KMS-11 (cell line): ENCODE data around the gene ADM2.

Source experiments
- H2AFZ ChIP-seq: fragments of 200-600 bp; sonication (generic); 2 replicates; pipeline ENCODE4 v1.6.1; 2016; ENCODE audit warnings: antibody characterized with exemption, mixed run types, low read depth
- H3K27ac ChIP-seq: fragments of 200-600 bp; sonication (generic); 2 replicates; pipeline ENCODE4 v1.6.1; 2016; ENCODE audit warnings: mild to moderate bottlenecking, mixed run types
- H3K27me3 ChIP-seq: fragments of 200-600 bp; sonication (generic); 2 replicates; pipeline ENCODE4 v1.6.1; 2017; ENCODE audit warnings: mild to moderate bottlenecking, low read depth, mixed run types, moderate library complexity; ENCODE audit not compliant: insufficient read depth
- H3K36me3 ChIP-seq: fragments of 200-600 bp; sonication (generic); 2 replicates; pipeline ENCODE4 v1.6.1; 2017; ENCODE audit warnings: mild to moderate bottlenecking, mixed run types; ENCODE audit not compliant: insufficient read depth
- H3K4me1 ChIP-seq: fragments of 200-600 bp; sonication (generic); 2 replicates; pipeline ENCODE4 v1.6.1; 2016; ENCODE audit warnings: mild to moderate bottlenecking, low read depth, mixed run types; ENCODE audit not compliant: poor library complexity, severe bottlenecking
- H3K4me2 ChIP-seq: fragments of 200-600 bp; sonication (generic); 2 replicates; pipeline ENCODE4 v1.7.0; 2016; ENCODE audit warnings: mild to moderate bottlenecking, mixed run types
- H3K4me3 ChIP-seq: fragments of 200-600 bp; sonication (generic); IDR thresholded peaks from 2 replicates; pipeline ENCODE4 v1.6.1; 2017; ENCODE audit warnings: low read depth, low read length, mixed read lengths; ENCODE audit not compliant: insufficient read depth
- H3K79me2 ChIP-seq: fragments of 200-600 bp; sonication (generic); 2 replicates; pipeline ENCODE4 v1.6.1; 2016; ENCODE audit warnings: low read depth, mixed run types; ENCODE audit not compliant: insufficient read depth
- H3K9ac ChIP-seq: fragments of 200-600 bp; sonication (generic); 2 replicates; pipeline ENCODE4 v1.6.1; 2016; ENCODE audit warnings: mild to moderate bottlenecking, mixed run types
- H4K20me1 ChIP-seq: fragments of 200-600 bp; sonication (generic); 2 replicates; pipeline ENCODE4 v1.6.1; 2016; ENCODE audit warnings: mild to moderate bottlenecking, mixed run types; ENCODE audit not compliant: insufficient read depth
- TF ChIP-seq, protein P1 (sequence below): fragments of 200-600 bp; sonication (generic); conservative IDR thresholded peaks from 2 replicates; pipeline ENCODE4 v1.6.1; 2017; ENCODE audit warnings: low read depth, mild to moderate bottlenecking, antibody characterized with exemption, low read length, moderate library complexity, mixed read lengths

Gene ADM2

GRCh38 chr22:50464451-50464850 lies 16.9 kb upstream of the ADM2 start:
- Histone ChIP-seq H3K36me3 (no peaks in the 10 kb centered on the region), H3K27me3 (no peaks in the 10 kb centered on the region), H3K79me2 (peaks cover 11% of the 10 kb centered on the region; the same call in 1 of the 2 replicates), H3K4me1 (peaks cover 18% of the 10 kb centered on the region), H4K20me1 (no peaks in the 10 kb centered on the region), H3K4me2 (no peak overlapping the region), H3K9ac (no peak overlapping the region), H2AFZ (no peak overlapping the region), H3K27ac (no peak overlapping the region), H3K4me3 (no peak overlapping the region)
- TF ChIP-seq, protein P1, sequence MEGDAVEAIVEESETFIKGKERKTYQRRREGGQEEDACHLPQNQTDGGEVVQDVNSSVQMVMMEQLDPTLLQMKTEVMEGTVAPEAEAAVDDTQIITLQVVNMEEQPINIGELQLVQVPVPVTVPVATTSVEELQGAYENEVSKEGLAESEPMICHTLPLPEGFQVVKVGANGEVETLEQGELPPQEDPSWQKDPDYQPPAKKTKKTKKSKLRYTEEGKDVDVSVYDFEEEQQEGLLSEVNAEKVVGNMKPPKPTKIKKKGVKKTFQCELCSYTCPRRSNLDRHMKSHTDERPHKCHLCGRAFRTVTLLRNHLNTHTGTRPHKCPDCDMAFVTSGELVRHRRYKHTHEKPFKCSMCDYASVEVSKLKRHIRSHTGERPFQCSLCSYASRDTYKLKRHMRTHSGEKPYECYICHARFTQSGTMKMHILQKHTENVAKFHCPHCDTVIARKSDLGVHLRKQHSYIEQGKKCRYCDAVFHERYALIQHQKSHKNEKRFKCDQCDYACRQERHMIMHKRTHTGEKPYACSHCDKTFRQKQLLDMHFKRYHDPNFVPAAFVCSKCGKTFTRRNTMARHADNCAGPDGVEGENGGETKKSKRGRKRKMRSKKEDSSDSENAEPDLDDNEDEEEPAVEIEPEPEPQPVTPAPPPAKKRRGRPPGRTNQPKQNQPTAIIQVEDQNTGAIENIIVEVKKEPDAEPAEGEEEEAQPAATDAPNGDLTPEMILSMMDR, result no peak

DNA sequence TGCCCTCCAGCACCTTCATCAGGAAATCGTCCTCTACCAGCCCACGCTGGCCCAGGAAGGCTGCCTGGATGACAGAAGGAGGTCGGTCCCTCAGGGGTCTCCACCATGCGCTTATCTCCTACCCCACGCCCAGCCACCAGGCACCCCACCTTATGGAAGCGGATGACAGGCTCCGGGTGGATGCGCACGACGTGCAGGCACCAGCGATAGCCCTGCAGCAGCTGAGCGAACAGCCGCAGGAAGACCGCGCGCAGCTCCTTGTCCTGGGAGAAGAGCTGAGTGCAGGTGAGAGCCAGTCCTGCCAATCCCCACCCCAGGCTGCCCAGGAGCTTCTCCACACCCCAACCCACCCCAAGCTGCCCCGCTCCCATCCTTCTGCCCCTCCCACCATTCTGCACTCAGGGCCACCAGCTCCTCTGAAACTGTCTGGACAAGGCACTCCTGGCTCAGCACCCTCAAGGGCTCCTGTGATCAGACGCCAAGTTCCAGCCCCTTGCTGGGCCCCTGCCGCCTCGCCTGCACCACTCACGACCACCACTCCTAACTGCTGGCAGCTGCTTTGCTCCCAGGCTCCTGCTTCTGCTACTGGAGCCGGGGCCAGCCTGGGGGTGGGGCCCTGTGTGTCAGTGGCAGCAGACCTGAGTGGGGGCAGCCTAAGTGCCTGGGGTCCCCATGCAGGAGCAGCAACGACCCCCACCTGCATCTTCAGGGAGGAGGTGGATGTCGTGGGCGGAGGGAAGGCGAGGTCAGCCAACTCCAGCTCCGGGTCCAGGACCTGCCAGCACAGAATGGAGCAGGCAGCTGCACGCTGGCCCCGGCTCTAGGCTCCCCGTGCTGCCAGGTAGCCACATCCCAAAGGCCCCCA lies 16.0 kb upstream of the ADM2 start:
- Histone ChIP-seq H3K9ac (no peak overlapping the region), H3K36me3 (no peaks in the 10 kb centered on the region), H3K27ac (no peak overlapping the region), H3K4me3 (no peak overlapping the region), H3K4me1 (peaks cover 20% of the 10 kb centered on the region), H4K20me1 (no peaks in the 10 kb centered on the region), H2AFZ (no peak overlapping the region), H3K27me3 (no peaks in the 10 kb centered on the region), H3K79me2 (peaks cover 11% of the 10 kb centered on the region; the same call in 1 of the 2 replicates), H3K4me2 (no peak overlapping the region)
- TF ChIP-seq, protein P1, result no peak

DNA sequence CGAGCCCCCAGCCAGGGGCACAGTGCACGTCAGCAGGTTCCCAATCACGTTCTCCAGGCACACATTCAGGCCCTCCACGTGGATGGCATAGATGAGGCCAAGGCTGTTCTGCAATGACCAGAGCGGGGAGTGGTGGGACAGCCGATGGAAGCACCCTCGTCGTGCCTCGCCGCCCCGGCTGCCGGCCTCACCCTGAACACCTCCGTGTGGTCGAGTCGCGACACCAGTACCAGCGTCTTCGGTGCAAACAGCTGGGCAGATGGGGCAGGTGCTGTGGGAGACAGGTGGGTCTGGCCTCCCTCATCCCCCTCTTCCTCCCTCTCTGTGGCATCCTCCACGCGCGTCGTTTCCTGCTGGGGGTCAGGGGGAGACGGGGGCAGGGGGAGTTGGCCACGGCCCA lies 14.0 kb upstream of the ADM2 start:
- Histone ChIP-seq H3K79me2 (peaks cover 28% of the 10 kb centered on the region), H3K27me3 (no peaks in the 10 kb centered on the region), H2AFZ (no peak overlapping the region), H3K4me3 (no peak overlapping the region), H3K4me2 (no peak overlapping the region), H4K20me1 (no peaks in the 10 kb centered on the region), H3K9ac (no peak overlapping the region), H3K27ac (no peak overlapping the region), H3K4me1 (peaks cover 41% of the 10 kb centered on the region), H3K36me3 (no peaks in the 10 kb centered on the region)
- TF ChIP-seq, protein P1, result no peak

- peaks cover 46% of the 10 kb centered on the region for H3K4me1 ChIP-seq
- peak overlapping the region; percentile 71; the same call in 1 of the 2 replicates for H3K4me2 ChIP-seq
- H4K20me1 ChIP-seq, result no peaks in the 10 kb centered on the region
- H3K9ac ChIP-seq, result no peak overlapping the region
- H3K36me3 ChIP-seq, result no peaks in the 10 kb centered on the region
- H3K79me2 ChIP-seq, result peaks cover 34% of the 10 kb centered on the region
- no peak overlapping the region for H3K4me3 ChIP-seq
- TF ChIP-seq, protein P1, result no peak
- H2AFZ ChIP-seq, result no peak overlapping the region
- H3K27ac ChIP-seq, result peak overlapping the region; percentile 95; the same call in 1 of the 2 replicates
- H3K27me3 ChIP-seq, result no peaks in the 10 kb centered on the region
These were observed 13.4 kb upstream of the ADM2 start for GRCh38 chr22:50467773-50468440.
